H9 (cell line): ENCODE data around the gene BTN1A1. TPM values are rescaled to one million over a fixed set of nuclear protein-coding genes. Genes with fewer than 3 reads are reported as not detected.
A peak's percentile ranks its signal among the peaks of the same experiment; 100 is the strongest.

ENCODE experiments used
- DNase-seq: peaks from one replicate; pipeline ENCODE4 v3.0.0-alpha.2; 2017
- H2AFZ ChIP-seq: one replicate; pipeline ENCODE4 v1.6.1; 2013; ENCODE audit warnings: mild to moderate bottlenecking, low read length, control low read depth, moderate library complexity
- H2AK5ac ChIP-seq: 2 replicates; pipeline ENCODE4 v1.6.1; 2013; ENCODE audit warnings: low read length, control low read depth, mixed read lengths; ENCODE audit not compliant: insufficient read length
- H2BK120ac ChIP-seq: one replicate; pipeline ENCODE4 v1.6.1; 2013; ENCODE audit warnings: low read depth, mild to moderate bottlenecking, low read length, control low read depth, inconsistent platforms; ENCODE audit not compliant: poor library complexity, severe bottlenecking
- H2BK12ac ChIP-seq: 2 replicates; pipeline ENCODE4 v1.6.1; 2013; ENCODE audit warnings: low read length, control low read depth, mixed read lengths, low read depth; ENCODE audit not compliant: insufficient read length
- H2BK15ac ChIP-seq: 2 replicates; pipeline ENCODE4 v1.6.1; 2013; ENCODE audit warnings: low read depth, low read length, control low read depth
- H2BK20ac ChIP-seq: one replicate; pipeline ENCODE4 v1.6.1; 2013; ENCODE audit warnings: low read depth, mild to moderate bottlenecking, low read length, control low read depth, inconsistent platforms; ENCODE audit not compliant: poor library complexity, severe bottlenecking
- H2BK5ac ChIP-seq: 2 replicates; pipeline ENCODE4 v1.6.1; 2013; ENCODE audit warnings: low read length, control low read depth, mixed read lengths; ENCODE audit not compliant: insufficient read length
- H3K14ac ChIP-seq: 2 replicates; pipeline ENCODE4 v1.6.1; 2013; ENCODE audit warnings: low read length, control low read depth; ENCODE audit not compliant: insufficient read depth
- H3K18ac ChIP-seq: 2 replicates; pipeline ENCODE4 v1.6.1; 2013; ENCODE audit warnings: low read depth, mild to moderate bottlenecking, mixed read lengths, low read length, control low read depth; ENCODE audit not compliant: insufficient read length
- H3K23ac ChIP-seq: 2 replicates; pipeline ENCODE4 v1.6.1; 2013; ENCODE audit warnings: low read length, control low read depth, mixed read lengths, low read depth; ENCODE audit not compliant: insufficient read length
- H3K23me2 ChIP-seq: 2 replicates; pipeline ENCODE4 v1.6.1; 2013; ENCODE audit warnings: low read depth, mild to moderate bottlenecking, mixed read lengths, low read length, control low read depth; ENCODE audit not compliant: insufficient read length, poor library complexity, severe bottlenecking
- H3K27ac ChIP-seq: 2 replicates; pipeline ENCODE4 v1.5.1; 2013; ENCODE audit warnings: low read length, control low read depth, mixed read lengths, low read depth; ENCODE audit not compliant: insufficient read length
- H3K27me3 ChIP-seq: 2 replicates; pipeline ENCODE4 v1.6.1; 2013; ENCODE audit warnings: low read length, control low read depth, inconsistent platforms; ENCODE audit not compliant: insufficient read depth
- H3K4ac ChIP-seq: 2 replicates; pipeline ENCODE4 v1.6.1; 2013; ENCODE audit warnings: low read depth, mild to moderate bottlenecking, control low read depth, inconsistent platforms, low read length, moderate library complexity
- H3K4me1 ChIP-seq: 2 replicates; pipeline ENCODE4 v1.6.1; 2013; ENCODE audit warnings: low read length, control low read depth, inconsistent platforms; ENCODE audit not compliant: insufficient read depth
- H3K4me2 ChIP-seq: 2 replicates; pipeline ENCODE4 v1.6.1; 2013; ENCODE audit warnings: low read length, control low read depth, mixed read lengths; ENCODE audit not compliant: insufficient read length, insufficient read depth
- H3K56ac ChIP-seq: 2 replicates; pipeline ENCODE4 v1.6.1; 2013; ENCODE audit warnings: low read depth, mild to moderate bottlenecking, mixed read lengths, low read length, control low read depth; ENCODE audit not compliant: insufficient read length
- H3K79me1 ChIP-seq: 2 replicates; pipeline ENCODE4 v1.6.1; 2013; ENCODE audit warnings: low read depth, mild to moderate bottlenecking, moderate library complexity, low read length, control low read depth, inconsistent platforms; ENCODE audit not compliant: insufficient read depth, poor library complexity, severe bottlenecking
- H3K79me2 ChIP-seq: 2 replicates; pipeline ENCODE4 v1.6.1; 2013; ENCODE audit warnings: low read length, control low read depth, inconsistent platforms; ENCODE audit not compliant: insufficient read depth
- H3K9ac ChIP-seq: 2 replicates; pipeline ENCODE4 v1.6.1; 2013; ENCODE audit warnings: low read length, control low read depth, mixed read lengths; ENCODE audit not compliant: insufficient read length; ENCODE audit errors: extremely low read depth
- H3K9me3 ChIP-seq: one replicate; pipeline ENCODE4 v1.6.1; 2013; ENCODE audit warnings: low read depth, low read length, inconsistent platforms; ENCODE audit not compliant: control insufficient read depth
- H3T11ph ChIP-seq: one replicate; pipeline ENCODE4 v1.6.1; 2013; ENCODE audit warnings: mild to moderate bottlenecking, low read length, control low read depth, inconsistent platforms
- H4K20me1 ChIP-seq: one replicate; pipeline ENCODE4 v1.6.1; 2013; ENCODE audit not compliant: control insufficient read depth, insufficient read length, insufficient read depth
- H4K5ac ChIP-seq: 2 replicates; pipeline ENCODE4 v1.6.1; 2013; ENCODE audit warnings: low read depth, mild to moderate bottlenecking, mixed read lengths, low read length, control low read depth; ENCODE audit not compliant: insufficient read length
- H4K8ac ChIP-seq: replicated peaks from 2 replicates; pipeline ENCODE4 v1.6.1; 2013; ENCODE audit warnings: low read length, control low read depth, mixed read lengths, low read depth; ENCODE audit not compliant: insufficient read length
- H4K91ac ChIP-seq: 2 replicates; pipeline ENCODE4 v1.6.1; 2013; ENCODE audit warnings: low read depth, mild to moderate bottlenecking, moderate library complexity, mixed read lengths, low read length, control low read depth; ENCODE audit not compliant: insufficient read length
- H3K27ac Mint-ChIP-seq, 3 experiments: 2 replicates in 2 of 3; 3 replicates in 1 of 3; pipeline ENCODE4 v1.8.0; 2020 to 2021; ENCODE audit warnings: mixed read lengths in 3 of 3, mild to moderate bottlenecking in 1 of 3, moderate library complexity in 1 of 3
- H3K27me3 Mint-ChIP-seq: 2 replicates; pipeline ENCODE4 v1.8.0; 2021; ENCODE audit warnings: low read depth, mild to moderate bottlenecking, moderate library complexity, mixed read lengths
- H3K36me3 Mint-ChIP-seq, 3 experiments: 2 replicates in 2 of 3; 3 replicates in 1 of 3; pipeline ENCODE4 v1.8.0; 2020 to 2021; ENCODE audit warnings: low read depth in 3 of 3, mixed read lengths in 3 of 3; ENCODE audit not compliant: insufficient read depth in 1 of 3
- H3K4me1 Mint-ChIP-seq, 2 experiments: 2 replicates each; pipeline ENCODE4 v1.8.0; 2020; ENCODE audit warnings: mixed read lengths in 2 of 2
- H3K4me3 Mint-ChIP-seq, 2 experiments: 2 replicates in 1 of 2; 3 replicates in 1 of 2; pipeline ENCODE4 v1.8.0; 2020 to 2021; ENCODE audit warnings: mild to moderate bottlenecking in 2 of 2, mixed read lengths in 2 of 2, moderate library complexity in 1 of 2
- H3K9me3 Mint-ChIP-seq, 2 experiments: 2 replicates in 1 of 2; 3 replicates in 1 of 2; pipeline ENCODE4 v1.8.0; 2020; ENCODE audit warnings: mild to moderate bottlenecking in 2 of 2, mixed read lengths in 2 of 2, moderate library complexity in 1 of 2
- CTCF ChIP-seq: fragments of 200-600 bp; sonication (generic); conservative IDR thresholded peaks from 3 replicates; pipeline ENCODE4 v1.8.0; 2021; ENCODE audit warnings: antibody characterized with exemption, mild to moderate bottlenecking
- WGBS: extraction: QIAGEN DNeasy Blood & Tissue Kit; methylation state at CpG from one replicate; pipeline ENCODE4 v1.1.7; 2013; ENCODE audit warnings: missing lambda C conversion rate, low lambda C conversion rate, mixed read lengths; ENCODE audit not compliant: insufficient read length; ENCODE audit errors: extremely low coverage; 5-methylcytosine and 5-hydroxymethylcytosine counted together
- total RNA-seq: library from RNA; stranded (reverse); gene quantifications from 2 replicates; pipeline ENCODE4 v1.2.1, GENCODE V29; 2021

The BTN1A1 gene
- total RNA-seq, 1 experiment from 2014 or later = 0.15 TPM

GRCh38 chr6:26538572-26538902, 38.4 kb downstream of the BTN1A1 start:
- Histone ChIP-seq H3K27me3 (no peaks in the 10 kb centered on the region), H3K56ac (no peak overlapping the region), H3K27ac (no peak overlapping the region), H4K8ac (no peak overlapping the region), H2BK5ac (no peak overlapping the region), H3T11ph (no peak overlapping the region), H4K91ac (no peak overlapping the region), H3K79me2 (no peaks in the 10 kb centered on the region; the same call in 1 of the 2 replicates), H3K9me3 (no peaks in the 10 kb centered on the region), H3K4me1 (no peaks in the 10 kb centered on the region; the same call in 1 of the 2 replicates), H2AFZ (no peak overlapping the region), H3K4ac (no peak overlapping the region), H3K23ac (no peak overlapping the region), H4K5ac (no peak overlapping the region), H2BK15ac (no peak overlapping the region), H2AK5ac (no peak overlapping the region), H3K9ac (peak overlapping the region; percentile 17), H2BK20ac (no peak overlapping the region), H3K18ac (no peak overlapping the region), H2BK12ac (no peak overlapping the region), H3K14ac (peak overlapping the region; percentile 48; the same call in 1 of the 2 replicates), H3K79me1 (no peaks in the 10 kb centered on the region), H3K23me2 (peaks cover 6% of the 10 kb centered on the region), H3K4me2 (peak overlapping the region; percentile 85), H4K20me1 (no peaks in the 10 kb centered on the region), H2BK120ac (no peak overlapping the region)
- H3K36me3 Mint-ChIP-seq = peaks cover 6 to 24% (median 17%) of the 10 kb centered on the region in 3 experiments; a peak in 6 of 7 replicates
- DNase-seq = no peak
- no peak for TF ChIP-seq CTCF
- H3K27ac Mint-ChIP-seq = peak overlapping the region; percentile 51 to 98 (median 62); a peak in 3 of 7 replicates
- peak overlapping the region; percentile 94 to 96 for H3K4me3 Mint-ChIP-seq
- peaks cover 2 to 5% of the 10 kb centered on the region in 2 experiments; a peak in 2 of 5 replicates for H3K9me3 Mint-ChIP-seq
- H3K27me3 Mint-ChIP-seq = peaks cover 10% of the 10 kb centered on the region
- H3K4me1 Mint-ChIP-seq = peaks cover 30 to 36% of the 10 kb centered on the region in 2 experiments
- WGBS = no CpG with 5 or more reads among the region's 15 CpGs
